HG02884 (cell line): Measurements from ENCODE around the gene PDE2A.

Source experiments
- ATAC-seq: cut with Tn5 transposase; IDR thresholded peaks from one replicate; pipeline ENCODE4 v1.9.1; 2021; ENCODE audit warnings: mild to moderate bottlenecking, moderate library complexity; ENCODE audit not compliant: unreplicated experiment

The PDE2A gene

DNA sequence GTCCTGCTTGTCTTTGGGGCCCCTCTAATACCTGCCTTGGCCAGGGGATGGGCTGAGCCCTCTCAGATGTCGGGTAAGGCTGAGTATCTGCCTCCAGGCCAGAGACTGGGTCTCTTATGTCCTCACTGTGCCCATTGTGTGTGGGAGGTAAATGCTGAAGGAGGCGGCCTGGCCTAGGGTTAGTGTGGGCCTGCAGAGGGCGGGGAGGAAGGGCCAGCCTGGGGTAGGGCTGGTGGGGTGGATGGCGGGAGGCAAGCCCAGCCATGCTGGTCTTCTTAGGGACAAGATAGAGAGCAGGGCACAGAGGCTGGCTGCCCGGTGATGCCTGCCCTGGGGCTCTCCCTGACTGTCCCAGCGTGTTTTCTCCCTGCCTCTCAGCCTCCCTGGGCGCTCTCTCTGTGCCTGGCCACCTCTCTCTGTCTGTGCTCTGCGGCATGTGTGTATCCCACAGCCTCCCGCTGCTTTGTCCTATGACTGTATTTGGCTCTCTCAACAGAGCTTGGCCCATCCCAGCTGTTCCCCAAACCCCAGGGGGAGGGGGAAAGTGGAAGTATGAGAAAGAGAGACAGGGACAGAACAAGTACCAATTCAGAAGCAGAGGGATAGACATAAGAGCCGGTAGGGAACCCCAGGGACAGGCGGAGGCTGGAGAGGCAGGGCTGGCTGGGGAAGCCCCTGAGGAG is 57.0 kb downstream of the PDE2A start:
- no peak for ATAC-seq

DNA sequence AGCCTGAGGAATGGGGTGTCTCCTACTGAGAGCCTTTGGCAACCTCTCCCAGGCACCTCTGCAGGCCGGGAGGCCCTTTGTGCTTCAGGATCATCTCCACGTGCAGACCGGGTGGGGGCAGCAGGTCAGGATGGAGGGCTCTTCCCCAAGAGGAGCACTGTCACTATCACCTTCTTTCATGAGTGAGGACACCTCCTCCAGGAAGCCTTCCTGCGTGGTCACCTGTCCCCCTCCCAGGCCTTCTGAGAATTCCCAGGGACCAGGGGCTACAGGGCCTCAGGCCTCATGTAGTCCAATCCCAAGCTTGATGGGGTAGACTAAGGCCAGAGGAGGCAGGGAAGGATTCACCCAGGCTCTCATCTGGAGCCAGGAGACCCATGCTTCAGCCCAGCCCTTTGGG is 57.6 kb downstream of the PDE2A start:
- no peak for ATAC-seq

DNA sequence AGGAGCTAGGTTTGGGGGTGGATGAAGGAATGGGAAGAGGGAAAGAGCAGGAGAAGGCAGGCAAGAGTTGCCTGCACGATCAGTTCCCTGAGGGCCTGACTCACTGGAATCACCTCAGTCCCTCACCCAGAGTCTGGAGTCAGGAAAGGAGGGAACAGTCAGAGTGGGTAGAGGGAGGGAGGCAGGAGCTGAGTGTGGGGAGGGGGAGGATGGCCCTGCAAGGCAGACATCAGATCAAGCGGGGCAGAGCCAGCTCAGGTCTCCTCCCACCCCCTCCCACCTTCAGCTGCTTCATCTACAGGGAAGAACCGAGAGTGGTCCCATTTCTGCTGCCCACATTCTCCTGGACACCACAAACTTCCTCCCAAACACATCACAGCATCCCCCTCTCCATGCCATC is 58.9 kb downstream of the PDE2A start:
- no peak for ATAC-seq

DNA sequence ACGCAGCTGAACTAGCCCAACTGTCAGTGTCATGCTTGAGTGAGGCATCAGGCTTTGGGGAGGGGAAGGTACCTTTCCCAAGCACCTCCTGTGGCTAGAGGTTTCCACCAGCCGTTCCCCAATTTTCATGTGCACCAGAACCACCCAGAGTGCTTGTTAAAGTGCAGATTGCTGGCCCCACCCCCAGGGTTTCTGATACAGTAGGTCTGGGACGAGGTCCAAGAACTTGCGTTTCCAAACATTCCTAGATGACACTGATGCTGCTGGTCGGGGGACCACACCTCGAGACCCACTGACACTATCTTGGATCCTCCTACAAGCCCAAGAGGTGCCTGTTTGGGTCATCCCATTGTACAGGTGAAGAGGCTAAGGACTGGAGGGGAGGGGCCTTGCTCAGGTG is 59.8 kb downstream of the PDE2A start:
- no peak for ATAC-seq

DNA sequence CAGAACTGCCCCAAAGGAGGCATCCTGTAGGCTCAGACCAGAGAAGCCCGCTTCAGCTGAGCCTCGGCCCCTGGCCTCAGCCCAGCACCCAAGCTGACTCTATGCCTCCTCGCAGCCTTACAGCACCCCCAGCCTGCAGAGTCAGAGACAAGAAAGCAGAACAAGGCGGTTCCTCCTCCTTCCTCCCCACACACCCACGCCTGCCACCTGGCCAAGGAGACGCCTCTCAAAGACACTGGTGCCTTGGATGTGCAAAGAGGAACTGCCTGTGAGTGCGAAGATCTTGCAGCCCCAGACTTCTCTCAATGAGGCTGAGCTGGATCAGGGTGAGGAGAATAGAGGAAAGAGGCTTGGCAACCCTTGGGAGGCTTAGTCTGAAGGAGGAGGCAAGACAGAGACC is 60.2 kb downstream of the PDE2A start:
- ATAC-seq, result peak; percentile 93

DNA sequence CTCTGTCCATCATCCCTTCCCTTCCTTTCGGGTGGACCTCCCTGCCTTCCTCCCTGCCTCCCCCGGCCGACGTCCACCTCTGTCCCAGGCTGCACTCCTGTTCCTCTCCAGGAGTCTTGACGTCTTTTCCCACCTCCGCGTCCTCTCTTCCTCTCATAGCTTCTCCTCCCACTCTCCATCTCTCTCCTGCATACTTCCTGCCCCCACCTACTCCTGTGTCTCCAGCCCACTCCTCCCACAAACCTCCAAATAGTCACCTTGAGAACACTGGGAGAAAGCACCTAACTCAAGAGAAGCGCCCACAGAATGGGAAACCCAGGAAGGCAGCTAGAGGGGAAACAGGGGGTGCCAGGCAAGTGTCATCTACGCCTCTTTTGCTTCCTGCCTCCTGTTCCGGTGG is 60.8 kb downstream of the PDE2A start:
- ATAC-seq, result no peak

DNA sequence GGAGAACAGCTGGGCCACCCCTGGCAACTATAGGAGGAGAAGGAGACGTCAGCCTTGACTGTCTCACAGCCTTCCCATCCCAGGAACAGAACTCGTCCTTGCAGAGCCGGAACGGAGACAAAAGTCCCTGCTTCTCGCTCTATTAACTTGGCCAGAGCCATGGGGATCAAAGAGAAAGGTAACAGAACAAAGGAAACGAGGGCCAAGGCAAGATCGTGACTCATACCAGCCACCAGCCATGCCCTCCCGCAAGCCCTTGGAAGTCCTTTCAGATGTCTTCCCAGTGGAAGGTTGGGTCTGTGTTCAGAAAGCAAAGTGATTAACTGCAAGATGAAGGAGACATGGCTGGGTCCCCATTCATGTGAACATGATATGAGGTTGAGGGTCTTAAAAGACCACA is 64.7 kb downstream of the PDE2A start:
- ATAC-seq, result no peak

DNA sequence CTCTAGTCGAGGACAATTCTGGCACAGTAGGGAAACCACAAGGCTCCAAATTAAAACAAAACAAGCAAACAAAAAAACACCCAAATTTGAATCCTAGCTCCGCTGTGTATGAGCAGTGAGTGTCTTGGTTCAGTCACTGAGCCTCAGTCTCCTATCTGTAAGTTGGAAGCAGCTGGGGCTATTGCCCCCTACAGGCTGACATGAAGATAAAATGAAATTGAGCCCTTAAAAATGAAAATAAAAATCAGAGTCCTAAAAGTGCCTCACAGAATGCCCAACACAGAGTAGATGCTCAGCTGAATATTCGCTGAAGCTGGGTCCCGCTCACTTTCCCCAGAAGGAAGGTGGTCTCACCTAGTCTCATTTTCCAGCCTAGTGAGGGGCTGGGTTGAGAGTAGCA is 65.2 kb downstream of the PDE2A start:
- no peak for ATAC-seq

DNA sequence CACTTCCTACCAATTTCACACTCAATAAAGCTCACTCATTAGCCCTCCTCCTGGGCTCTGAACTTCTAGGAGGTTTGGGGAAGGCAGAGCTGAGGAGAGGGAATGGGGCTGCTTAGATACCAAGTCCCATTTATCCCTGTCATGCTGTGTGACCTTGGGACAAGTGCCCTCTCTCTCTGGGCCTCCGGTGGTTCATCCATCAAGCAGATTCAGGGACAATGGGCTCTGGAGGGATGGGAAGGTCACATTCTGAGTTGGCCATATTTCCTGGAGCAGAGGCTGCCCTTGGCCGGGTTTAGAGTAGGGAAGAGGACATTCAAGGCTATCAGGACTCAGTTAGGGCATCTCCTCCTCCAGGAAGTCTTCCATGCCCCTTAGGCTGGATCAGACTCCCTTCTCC is 66.7 kb downstream of the PDE2A start:
- no peak for ATAC-seq

DNA sequence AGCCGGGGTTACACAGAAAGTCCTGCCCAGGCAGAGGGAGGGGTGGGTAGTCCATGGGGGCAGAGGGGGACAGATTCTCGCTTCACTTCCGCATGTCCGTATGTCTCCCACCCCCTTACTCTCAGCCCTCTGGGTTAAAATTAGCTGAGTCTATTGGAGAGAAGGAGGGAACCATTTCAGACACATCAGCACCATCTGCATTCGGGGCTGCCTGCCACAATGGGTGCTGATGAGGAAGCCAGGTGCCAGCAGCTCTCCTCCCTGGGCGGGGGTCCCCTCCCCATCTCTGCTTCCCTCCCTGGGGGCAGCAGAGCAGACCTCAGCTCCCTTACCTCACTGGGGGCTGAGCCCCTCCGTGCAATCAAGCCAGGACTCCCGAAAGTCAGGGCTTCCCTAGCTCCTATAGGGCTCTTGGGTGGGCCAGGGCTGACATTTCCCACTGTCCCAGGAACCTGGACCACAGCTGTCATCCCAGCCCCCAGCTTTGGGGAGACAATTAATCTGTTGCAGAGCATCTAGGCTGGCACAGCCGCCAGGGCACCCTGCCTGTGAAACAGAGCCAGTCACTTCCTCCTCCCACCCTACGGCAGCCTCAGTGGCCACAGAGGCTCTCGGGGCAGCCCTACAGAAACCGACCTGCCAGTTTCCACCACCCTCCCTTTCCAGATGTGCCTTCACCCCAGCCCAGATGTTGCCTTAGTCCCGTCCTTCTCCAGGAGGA is 67.3 kb downstream of the PDE2A start:
- ATAC-seq, result no peak

DNA sequence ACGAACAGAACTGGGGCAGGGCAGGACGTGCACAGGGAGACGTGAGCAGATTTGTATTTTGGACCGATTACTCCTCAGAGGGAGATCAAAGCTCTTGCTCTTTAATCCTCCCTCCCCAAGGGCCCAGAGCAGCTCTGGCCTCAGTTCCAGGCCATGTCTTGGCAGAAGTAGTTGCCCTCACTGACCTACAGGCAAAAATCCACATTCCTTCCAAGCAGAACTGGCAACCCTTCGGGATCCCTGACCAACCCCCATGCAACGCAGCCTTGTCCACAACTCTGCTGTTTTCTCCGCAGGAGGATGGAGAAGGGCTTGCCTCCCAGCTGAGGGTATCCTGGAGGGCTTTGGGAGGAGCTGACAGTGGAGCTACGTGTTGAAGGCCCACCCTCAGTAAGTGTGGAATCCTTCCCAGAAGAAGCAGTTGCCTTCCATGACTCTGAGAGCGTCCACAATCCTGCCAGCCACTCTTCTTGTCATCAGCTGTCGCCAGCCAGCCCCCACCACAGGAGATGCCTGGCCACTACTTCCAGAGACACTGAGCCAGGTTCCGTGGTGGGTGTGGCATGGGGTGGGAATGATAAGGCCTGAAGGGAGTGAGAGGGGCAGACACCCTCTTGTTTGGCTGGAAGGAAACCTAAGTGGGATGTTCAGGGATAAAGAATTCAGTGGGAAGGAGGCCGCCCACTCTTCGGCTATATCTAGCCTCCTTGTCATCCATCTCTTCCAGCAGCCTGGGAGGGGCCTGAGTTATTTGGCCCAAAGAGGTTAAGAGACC is 68.1 kb downstream of the PDE2A start:
- no peak for ATAC-seq

DNA sequence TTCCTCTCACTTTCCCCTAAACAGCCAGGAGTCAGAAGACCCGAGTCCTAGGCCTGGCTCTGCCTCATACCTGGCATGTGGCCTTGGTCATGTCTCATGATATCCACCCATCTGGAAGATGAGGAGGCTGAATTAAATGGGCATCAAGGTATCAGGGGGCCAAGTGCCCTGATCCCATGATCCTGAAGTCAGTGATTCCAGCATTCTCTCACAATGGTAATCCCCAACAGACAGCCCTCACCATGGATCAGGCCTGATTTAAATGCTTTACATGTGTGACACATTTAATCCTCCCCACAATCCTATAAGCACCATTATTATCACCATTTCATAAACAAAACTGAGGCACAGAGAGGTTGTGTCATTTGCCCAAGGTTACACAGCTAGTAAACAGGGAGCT is 70.0 kb downstream of the PDE2A start:
- no peak for ATAC-seq

DNA sequence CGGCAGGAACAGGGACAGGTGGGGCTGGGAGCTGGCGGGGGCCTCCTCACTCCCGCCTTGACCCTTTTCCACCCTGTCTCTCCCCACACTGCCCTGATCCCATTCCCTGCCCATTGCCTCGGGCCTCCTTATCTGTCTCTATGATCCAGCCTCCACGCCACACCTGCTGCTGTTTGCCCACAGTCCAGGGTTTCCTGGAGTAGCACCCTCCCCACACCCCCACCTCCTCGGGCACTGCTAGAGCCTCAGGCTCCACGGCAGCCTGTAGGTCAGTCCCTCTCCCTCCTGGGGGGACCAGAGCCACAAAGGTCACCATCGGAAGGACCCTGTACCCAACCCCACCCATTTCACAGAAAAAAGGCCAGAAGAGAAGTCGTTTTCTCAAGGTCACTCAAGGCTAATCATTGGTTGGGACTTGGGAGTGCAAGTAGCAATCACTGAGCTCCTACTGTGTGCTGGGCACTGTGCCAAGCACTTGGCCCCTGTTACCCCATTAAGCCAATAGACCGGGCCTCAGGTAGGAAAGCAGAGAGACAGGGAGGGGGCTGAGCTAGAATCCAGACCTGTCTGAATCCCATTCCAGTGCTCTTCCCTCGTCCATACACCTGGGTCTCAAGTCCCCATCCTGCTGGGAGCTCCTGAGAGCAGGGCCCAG is 71.8 kb downstream of the PDE2A start:
- ATAC-seq, result no peak

DNA sequence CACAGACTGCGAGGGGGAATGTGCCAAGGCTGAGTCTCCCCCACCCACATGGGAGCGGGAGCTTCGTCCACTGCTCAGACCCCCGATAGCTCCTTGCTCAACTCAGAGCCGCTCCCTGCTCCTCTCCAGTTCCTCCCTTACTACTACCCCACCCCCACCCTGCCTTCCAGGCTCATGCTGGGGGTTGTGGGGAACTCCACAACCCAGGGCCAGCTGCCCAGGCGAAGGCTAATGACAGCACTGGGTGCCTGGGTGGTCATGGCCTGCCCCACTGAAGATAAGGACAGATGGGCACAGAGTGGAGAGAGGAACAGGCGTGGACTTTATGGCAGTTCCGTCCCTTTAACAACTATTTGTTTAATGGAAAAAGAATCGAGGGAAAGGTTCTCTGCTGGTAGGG is 73.7 kb downstream of the PDE2A start:
- no peak for ATAC-seq

DNA sequence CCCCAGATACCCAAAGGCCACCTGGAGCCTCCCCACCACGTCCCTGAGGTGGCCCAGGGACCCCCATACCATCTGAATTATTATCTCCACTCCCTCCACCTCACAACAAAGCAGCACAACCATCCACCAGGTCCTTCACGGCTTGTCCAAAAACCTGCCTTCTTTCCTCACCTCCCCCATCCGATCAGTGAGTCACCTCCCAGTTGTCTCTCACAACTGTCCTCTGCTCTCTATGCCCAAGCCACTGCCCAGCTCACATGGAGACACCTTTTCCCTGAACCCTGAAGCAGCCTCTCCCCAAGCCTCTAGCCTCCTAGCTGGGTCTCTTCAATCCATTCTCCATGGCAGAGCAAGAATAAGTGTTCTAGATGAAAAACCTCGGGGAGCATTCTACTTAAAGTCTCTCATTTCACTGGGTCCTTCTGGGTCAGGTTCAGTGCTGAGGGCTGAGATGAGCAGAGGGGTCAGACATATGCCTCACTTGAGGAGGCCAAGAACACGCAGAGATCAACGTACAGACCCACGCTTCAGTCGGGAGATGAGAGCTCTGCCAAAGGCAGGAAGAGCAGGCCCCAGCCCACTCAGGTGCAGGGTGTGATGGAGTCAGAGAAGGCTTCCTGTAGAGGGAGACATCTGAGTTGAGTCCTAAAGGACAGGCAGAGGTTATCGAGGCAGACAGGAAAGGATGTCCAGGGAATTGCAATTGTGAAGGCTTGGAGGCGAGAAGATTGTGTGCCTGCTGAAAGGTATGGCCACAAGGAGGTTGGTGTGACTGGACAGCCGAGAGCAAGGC is 74.7 kb downstream of the PDE2A start:
- ATAC-seq, result no peak

DNA sequence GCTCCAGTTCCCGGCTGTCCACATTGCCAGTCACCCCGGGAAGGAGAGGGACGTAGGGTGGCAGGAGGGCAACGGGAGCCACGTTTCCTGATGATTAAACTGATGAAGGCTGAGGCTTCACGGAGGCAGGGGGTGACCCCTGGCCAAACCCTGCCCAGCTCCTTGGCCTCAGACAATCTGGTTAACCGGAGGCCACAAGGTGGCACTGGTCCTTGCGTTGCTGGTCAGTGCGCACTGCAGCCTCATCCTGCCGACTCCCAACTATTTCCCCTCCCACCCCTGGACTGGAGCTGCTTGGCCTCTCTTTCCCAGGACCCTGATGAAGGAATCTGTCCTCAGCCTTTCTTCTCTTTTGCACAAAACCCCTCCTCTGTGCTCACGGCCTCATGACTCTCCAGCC is 75.3 kb downstream of the PDE2A start:
- no peak for ATAC-seq

DNA sequence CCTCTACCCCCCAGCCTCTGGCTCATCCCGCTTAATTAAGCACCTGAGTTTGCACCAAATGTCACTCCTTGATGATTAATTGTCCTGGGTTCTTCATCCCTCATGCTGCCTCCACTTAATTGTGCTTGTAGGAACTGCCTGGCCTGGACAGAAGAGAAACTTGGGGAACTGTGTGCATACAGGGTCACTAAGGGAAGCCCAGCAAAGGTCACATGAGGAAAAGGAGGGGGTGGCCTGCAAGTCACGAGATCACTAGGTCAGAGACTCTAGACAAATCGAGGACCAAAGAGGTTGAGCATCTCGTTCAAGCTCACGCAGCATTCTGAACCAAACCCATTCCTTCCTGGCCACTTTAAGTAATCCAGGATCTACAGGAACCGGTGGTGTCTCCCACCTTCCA is 75.8 kb downstream of the PDE2A start:
- ATAC-seq, result no peak

DNA sequence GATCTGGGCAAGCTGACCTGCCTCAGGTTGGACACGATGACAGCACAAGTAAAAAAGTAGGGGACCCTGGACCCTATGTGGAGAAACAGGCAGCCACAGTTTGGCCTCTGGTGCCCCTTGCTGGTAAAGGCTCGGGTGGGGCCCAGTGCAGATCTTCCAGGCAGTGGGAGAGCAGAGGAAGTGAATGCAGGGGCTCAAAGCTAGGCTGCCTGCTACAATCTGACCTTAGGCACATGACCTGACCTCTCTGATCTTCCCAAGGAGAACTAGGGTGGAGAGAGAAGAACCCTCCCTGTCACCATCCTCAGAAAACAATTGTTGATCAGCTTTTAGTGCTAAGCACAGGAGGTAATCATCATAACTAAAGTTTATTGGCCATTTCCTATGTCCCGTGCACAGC is 76.5 kb downstream of the PDE2A start:
- no peak for ATAC-seq

DNA sequence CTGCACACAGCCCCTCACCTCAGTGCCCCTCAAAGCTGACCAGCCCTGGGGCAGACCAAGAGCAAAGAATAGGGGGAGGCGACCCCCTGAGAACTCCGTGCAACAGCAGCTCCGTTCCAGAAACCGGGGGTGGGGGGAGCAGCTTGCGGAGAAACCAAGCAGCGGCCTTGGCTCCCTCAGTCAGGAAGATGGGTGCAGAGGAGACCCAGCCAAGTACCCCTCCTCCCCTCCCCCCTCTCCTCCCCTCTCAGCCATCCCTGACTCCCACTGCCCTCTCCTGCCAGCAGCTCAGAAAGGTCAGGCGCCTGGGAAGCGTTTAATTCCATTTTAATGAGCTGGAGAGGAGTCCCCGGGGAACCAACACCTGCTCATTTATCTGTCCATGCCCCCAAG is 78.9 kb downstream of the PDE2A start:
- no peak for ATAC-seq

DNA sequence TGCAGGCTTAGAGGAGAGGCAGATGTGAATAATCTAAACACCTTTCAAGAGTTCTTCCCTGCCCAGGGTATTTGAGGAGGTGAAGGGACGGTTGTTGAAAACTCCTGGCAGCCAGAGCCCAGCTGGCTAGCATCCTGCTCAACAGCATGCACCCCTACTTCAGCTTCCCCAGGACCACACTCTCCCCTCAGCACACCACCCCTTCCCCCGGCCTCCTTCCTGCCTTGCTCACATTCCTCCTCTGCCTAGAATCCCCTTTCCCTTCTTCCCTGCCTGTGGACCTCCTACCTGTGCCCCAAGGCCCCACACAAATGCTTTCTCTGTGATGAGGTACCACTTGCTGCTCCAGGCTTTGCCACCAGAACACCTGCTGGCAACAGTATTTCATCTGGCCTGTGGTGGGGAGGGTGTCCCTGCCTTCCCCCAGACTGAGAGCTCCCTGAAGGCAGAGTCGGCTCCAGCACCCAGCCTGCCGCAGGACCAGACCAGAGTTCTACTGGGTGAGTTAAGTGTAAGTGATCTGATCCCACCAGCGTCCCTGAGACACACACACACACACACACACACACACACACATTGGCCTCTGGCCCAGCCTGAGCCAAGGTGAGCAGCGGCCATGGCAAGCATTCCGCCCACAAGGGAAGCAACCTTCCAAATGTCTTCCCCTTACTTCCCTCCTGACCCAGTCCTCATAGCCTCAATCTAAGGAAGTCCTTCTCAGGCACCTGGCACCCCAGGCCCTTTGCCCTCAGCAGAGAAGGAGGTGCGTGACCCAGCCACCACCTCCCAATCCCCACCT is 79.5 kb downstream of the PDE2A start:
- ATAC-seq, result no peak
